ENCODE results near the gene MED9. TPM values are rescaled to one million over a fixed set of nuclear protein-coding genes. Genes with fewer than 3 reads are reported as not detected.

Gene MED9
- polyA plus RNA-seq, 1 of the 3 experiments (the other 2 are of a cell fraction): 10.1 TPM

DNA sequence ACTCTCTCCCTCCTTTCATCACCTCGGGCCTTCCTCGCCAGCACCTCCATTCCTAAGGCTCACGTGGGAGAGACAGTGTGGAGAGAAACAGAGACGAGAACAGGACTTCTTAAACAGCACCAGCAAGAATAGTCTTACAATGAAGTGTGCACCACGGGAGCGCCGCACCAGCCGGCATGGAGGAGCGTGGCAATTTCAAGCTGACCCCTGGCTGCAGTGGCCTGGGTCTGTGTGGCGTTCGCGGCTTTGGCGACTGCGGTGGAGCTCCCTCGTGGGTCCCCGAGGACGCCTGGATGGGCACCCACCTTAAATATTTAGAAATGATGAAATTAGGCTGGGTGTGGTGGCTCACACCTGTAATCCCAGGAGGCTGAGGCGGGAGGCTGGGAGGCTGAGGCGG lies 20.5 kb upstream of the MED9 start:
- 68% methylated on average over 18 of the region's 19 CpGs for WGBS (ENCODE audit: low lambda C conversion rate)
- H3K27ac ChIP-seq (ENCODE audit: low read depth in 2 of 2, low read length in 1 of 2): no peak overlapping the region
- H3K4me2 ChIP-seq: no peak overlapping the region
- ChIA-PET POLR2A (no interaction called here), CTCF (interaction anchor here (0.6 to 1.2 kb wide), 4 partner anchors 9 to 65 kb away, joined by 3 to 4 read pairs (median 4); no protein-coding TSS in a partner anchor)
- no peaks in the 10 kb centered on the region for H3K36me3 ChIP-seq (replicated peaks in 1 of 2; ENCODE audit: control insufficient read depth in 1 of 2, insufficient read depth in 2 of 2, low read length in 1 of 2)
- no peak overlapping the region for H3K4me3 ChIP-seq (ENCODE audit: low read depth in 2 of 2, low read length in 1 of 2)
- H4K20me1 ChIP-seq (ENCODE audit: insufficient read depth): no peaks in the 10 kb centered on the region
- no peak overlapping the region for H2AFZ ChIP-seq (ENCODE audit: low read depth)
- no peaks in the 10 kb centered on the region for H3K4me1 ChIP-seq (ENCODE audit: control insufficient read depth in 1 of 2, insufficient read depth in 2 of 2, low read depth in 1 of 2, low read length in 1 of 2)
- H3F3A ChIP-seq (replicated peaks; ENCODE audit: insufficient read depth): no peaks in the 10 kb centered on the region
- TF ChIP-seq, protein P1, sequence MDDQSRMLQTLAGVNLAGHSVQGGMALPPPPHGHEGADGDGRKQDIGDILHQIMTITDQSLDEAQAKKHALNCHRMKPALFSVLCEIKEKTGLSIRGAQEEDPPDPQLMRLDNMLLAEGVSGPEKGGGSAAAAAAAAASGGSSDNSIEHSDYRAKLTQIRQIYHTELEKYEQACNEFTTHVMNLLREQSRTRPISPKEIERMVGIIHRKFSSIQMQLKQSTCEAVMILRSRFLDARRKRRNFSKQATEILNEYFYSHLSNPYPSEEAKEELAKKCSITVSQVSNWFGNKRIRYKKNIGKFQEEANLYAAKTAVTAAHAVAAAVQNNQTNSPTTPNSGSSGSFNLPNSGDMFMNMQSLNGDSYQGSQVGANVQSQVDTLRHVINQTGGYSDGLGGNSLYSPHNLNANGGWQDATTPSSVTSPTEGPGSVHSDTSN (IDR thresholded peaks at IDR 0.05): no peak
- TF ChIP-seq TAF1 (IDR thresholded peaks at IDR 0.05; ENCODE audit: borderline replicate concordance, low read depth, low read length): no peak
- TF ChIP-seq, protein P2, sequence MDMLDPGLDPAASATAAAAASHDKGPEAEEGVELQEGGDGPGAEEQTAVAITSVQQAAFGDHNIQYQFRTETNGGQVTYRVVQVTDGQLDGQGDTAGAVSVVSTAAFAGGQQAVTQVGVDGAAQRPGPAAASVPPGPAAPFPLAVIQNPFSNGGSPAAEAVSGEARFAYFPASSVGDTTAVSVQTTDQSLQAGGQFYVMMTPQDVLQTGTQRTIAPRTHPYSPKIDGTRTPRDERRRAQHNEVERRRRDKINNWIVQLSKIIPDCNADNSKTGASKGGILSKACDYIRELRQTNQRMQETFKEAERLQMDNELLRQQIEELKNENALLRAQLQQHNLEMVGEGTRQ (IDR thresholded peaks at IDR 0.05; ENCODE audit: borderline replicate concordance, low read depth, low read length): no peak
- H3K9me2 ChIP-seq: no peaks in the 10 kb centered on the region
- no peak overlapping the region for H3K9ac ChIP-seq
- H3K27me3 ChIP-seq (ENCODE audit: insufficient read depth): no peaks in the 10 kb centered on the region
- DNase-seq: no peak
- H3K79me2 ChIP-seq (ENCODE audit: insufficient read depth): no peaks in the 10 kb centered on the region
- no peaks in the 10 kb centered on the region for H3K9me3 ChIP-seq

- ChIA-PET POLR2A (no interaction called here), CTCF (no interaction called here)
- no peak overlapping the region for H3K27ac ChIP-seq (ENCODE audit: low read depth in 2 of 2, low read length in 1 of 2)
- no peak for TF ChIP-seq EP300 (IDR thresholded peaks at IDR 0.05; ENCODE audit: borderline replicate concordance in 1 of 2, low read depth in 1 of 2, low read length in 1 of 2)
- TF ChIP-seq MEF2A (IDR thresholded peaks at IDR 0.05; ENCODE audit: borderline replicate concordance, low read depth): no peak
- TF ChIP-seq, protein P2 (IDR thresholded peaks at IDR 0.05; ENCODE audit: borderline replicate concordance, low read depth, low read length): no peak
- no peak for TF ChIP-seq SMC3 (IDR thresholded peaks at IDR 0.05; ENCODE audit: low read depth, low read length)
- no peak for TF ChIP-seq NFIC (IDR thresholded peaks at IDR 0.05; ENCODE audit: borderline replicate concordance)
- no peak for TF ChIP-seq EZH2phosphoT487 (IDR thresholded peaks at IDR 0.05; ENCODE audit: borderline replicate concordance, low read depth)
- TF ChIP-seq RAD21 (IDR thresholded peaks at IDR 0.05; ENCODE audit: low read length): no peak
- TF ChIP-seq MXI1 (IDR thresholded peaks at IDR 0.05; ENCODE audit: low read depth, low read length): no peak
- TF ChIP-seq RCOR1 (IDR thresholded peaks at IDR 0.05; ENCODE audit: low read length): no peak
- TF ChIP-seq, protein P1 (IDR thresholded peaks at IDR 0.05): no peak
- TF ChIP-seq, protein P3, sequence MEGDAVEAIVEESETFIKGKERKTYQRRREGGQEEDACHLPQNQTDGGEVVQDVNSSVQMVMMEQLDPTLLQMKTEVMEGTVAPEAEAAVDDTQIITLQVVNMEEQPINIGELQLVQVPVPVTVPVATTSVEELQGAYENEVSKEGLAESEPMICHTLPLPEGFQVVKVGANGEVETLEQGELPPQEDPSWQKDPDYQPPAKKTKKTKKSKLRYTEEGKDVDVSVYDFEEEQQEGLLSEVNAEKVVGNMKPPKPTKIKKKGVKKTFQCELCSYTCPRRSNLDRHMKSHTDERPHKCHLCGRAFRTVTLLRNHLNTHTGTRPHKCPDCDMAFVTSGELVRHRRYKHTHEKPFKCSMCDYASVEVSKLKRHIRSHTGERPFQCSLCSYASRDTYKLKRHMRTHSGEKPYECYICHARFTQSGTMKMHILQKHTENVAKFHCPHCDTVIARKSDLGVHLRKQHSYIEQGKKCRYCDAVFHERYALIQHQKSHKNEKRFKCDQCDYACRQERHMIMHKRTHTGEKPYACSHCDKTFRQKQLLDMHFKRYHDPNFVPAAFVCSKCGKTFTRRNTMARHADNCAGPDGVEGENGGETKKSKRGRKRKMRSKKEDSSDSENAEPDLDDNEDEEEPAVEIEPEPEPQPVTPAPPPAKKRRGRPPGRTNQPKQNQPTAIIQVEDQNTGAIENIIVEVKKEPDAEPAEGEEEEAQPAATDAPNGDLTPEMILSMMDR (IDR thresholded peaks at IDR 0.05): no peak
- TF ChIP-seq, protein P4, sequence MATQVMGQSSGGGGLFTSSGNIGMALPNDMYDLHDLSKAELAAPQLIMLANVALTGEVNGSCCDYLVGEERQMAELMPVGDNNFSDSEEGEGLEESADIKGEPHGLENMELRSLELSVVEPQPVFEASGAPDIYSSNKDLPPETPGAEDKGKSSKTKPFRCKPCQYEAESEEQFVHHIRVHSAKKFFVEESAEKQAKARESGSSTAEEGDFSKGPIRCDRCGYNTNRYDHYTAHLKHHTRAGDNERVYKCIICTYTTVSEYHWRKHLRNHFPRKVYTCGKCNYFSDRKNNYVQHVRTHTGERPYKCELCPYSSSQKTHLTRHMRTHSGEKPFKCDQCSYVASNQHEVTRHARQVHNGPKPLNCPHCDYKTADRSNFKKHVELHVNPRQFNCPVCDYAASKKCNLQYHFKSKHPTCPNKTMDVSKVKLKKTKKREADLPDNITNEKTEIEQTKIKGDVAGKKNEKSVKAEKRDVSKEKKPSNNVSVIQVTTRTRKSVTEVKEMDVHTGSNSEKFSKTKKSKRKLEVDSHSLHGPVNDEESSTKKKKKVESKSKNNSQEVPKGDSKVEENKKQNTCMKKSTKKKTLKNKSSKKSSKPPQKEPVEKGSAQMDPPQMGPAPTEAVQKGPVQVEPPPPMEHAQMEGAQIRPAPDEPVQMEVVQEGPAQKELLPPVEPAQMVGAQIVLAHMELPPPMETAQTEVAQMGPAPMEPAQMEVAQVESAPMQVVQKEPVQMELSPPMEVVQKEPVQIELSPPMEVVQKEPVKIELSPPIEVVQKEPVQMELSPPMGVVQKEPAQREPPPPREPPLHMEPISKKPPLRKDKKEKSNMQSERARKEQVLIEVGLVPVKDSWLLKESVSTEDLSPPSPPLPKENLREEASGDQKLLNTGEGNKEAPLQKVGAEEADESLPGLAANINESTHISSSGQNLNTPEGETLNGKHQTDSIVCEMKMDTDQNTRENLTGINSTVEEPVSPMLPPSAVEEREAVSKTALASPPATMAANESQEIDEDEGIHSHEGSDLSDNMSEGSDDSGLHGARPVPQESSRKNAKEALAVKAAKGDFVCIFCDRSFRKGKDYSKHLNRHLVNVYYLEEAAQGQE (IDR thresholded peaks at IDR 0.05; ENCODE audit: low read depth, low read length): no peak
- no peak for TF ChIP-seq CHD2 (IDR thresholded peaks at IDR 0.05; ENCODE audit: low read length, partially characterized antibody)
- no peak for TF ChIP-seq FOSL2 (IDR thresholded peaks at IDR 0.05; ENCODE audit: borderline replicate concordance, low read depth)
- TF ChIP-seq TAF1 (IDR thresholded peaks at IDR 0.05; ENCODE audit: borderline replicate concordance, low read depth, low read length): no peak
- no peak for TF ChIP-seq TCF12 (IDR thresholded peaks at IDR 0.05)
- TF ChIP-seq FOXJ3 (CRISPR knock-in tag; IDR thresholded peaks at IDR 0.05): no peak
Measured at GRCh38 chr17:17457680-17458079, 19.1 kb upstream of the MED9 start.

More at GRCh38 chr17:17457680-17458079, 19.1 kb upstream of the MED9 start:
- Histone ChIP-seq H3K79me2 (ENCODE audit: insufficient read depth) (no peaks in the 10 kb centered on the region), H3K9me2 (no peaks in the 10 kb centered on the region), H3K36me3 (replicated peaks in 1 of 2; ENCODE audit: control insufficient read depth in 1 of 2, insufficient read depth in 2 of 2, low read length in 1 of 2) (no peaks in the 10 kb centered on the region), H3K9me3 (no peaks in the 10 kb centered on the region), H3K4me1 (ENCODE audit: control insufficient read depth in 1 of 2, insufficient read depth in 2 of 2, low read depth in 1 of 2, low read length in 1 of 2) (no peaks in the 10 kb centered on the region), H3K4me2 (no peak overlapping the region), H3K27me3 (ENCODE audit: insufficient read depth) (no peaks in the 10 kb centered on the region), H3K9ac (no peak overlapping the region), H4K20me1 (ENCODE audit: insufficient read depth) (no peaks in the 10 kb centered on the region), H3F3A (replicated peaks; ENCODE audit: insufficient read depth) (no peaks in the 10 kb centered on the region), H2AFZ (ENCODE audit: low read depth) (no peak overlapping the region), H3K4me3 (ENCODE audit: low read depth in 2 of 2, low read length in 1 of 2) (no peak overlapping the region)
- DNase-seq: no peak
- 72% methylated on average over 2 of the region's 2 CpGs for WGBS (ENCODE audit: low lambda C conversion rate)
